H54 (cell line): ENCODE measurements around the gene MAGEC1.
"Not testable (repeated sequence)": the region's sequence is repeated elsewhere in the genome, so short reads cannot be mapped to it uniquely, and the experiment has no call there.

ENCODE experiments used
- DNase-seq: peaks from one replicate; pipeline ENCODE4 v3.0.0; 2011; ENCODE audit warnings: low spot score, mixed read lengths; ENCODE audit not compliant: insufficient read length
- FAIRE-seq: peaks from 3 replicates; lab custom pipeline; 2011; peaks lifted over from hg19 to GRCh38; lab: Jason Lieb, UNC
- POLR2A ChIP-seq: IDR thresholded peaks from 2 replicates; pipeline ENCODE4 v1.6.1; 2011; ENCODE audit warnings: low read depth, mild to moderate bottlenecking, low read length

Gene MAGEC1

GRCh38 chrX:141903400-141904155 lies at the start of gene MAGEC1:
MAGEC1 (plus strand) TSS chrX:141903894; CDS start chrX:141905073, 1,179 bp downstream.
- TF ChIP-seq POLR2A, result no peak
- no peak for FAIRE-seq

GRCh38 chrX:141857479-141857878 lies 46.2 kb upstream of the MAGEC1 start:
- DNase-seq, result no peak
- TF ChIP-seq POLR2A, result no peak

More at GRCh38 chrX:141903400-141904155, at the start of gene MAGEC1:
- DNase-seq, result no peak

GRCh38 chrX:141879616-141880015 lies 24.1 kb upstream of the MAGEC1 start:
- DNase-seq (no peak), FAIRE-seq (no peak)

More at GRCh38 chrX:141857479-141857878, 46.2 kb upstream of the MAGEC1 start:
- no peak for FAIRE-seq

GRCh38 chrX:141888811-141889210 lies 14.9 kb upstream of the MAGEC1 start:
- not testable (repeated sequence) for FAIRE-seq, DNase-seq

More at GRCh38 chrX:141879616-141880015, 24.1 kb upstream of the MAGEC1 start:
- no peak for TF ChIP-seq POLR2A

- TF ChIP-seq POLR2A, result no peak
- FAIRE-seq (no peak), DNase-seq (no peak)
These were observed 9.0 kb upstream of the MAGEC1 start for GRCh38 chrX:141894733-141895132.

GRCh38 chrX:141897690-141898089 lies 6.0 kb upstream of the MAGEC1 start:
- DNase-seq, result no peak
- FAIRE-seq, result no peak
- no peak for TF ChIP-seq POLR2A

- FAIRE-seq (no peak), DNase-seq (no peak)
- no peak for TF ChIP-seq POLR2A
These were observed 1.3 kb upstream of the MAGEC1 start for GRCh38 chrX:141902366-141902765.

GRCh38 chrX:141904262-141904661 lies 568 bp downstream of the MAGEC1 start:
- no peak for FAIRE-seq
- TF ChIP-seq POLR2A, result no peak
- no peak for DNase-seq

- no peak for DNase-seq
- FAIRE-seq, result no peak
- no peak for TF ChIP-seq POLR2A
These were observed 14.1 kb downstream of the MAGEC1 start for GRCh38 chrX:141917801-141918200.

- no peak for TF ChIP-seq POLR2A
- DNase-seq, result no peak
- no peak for FAIRE-seq
These were observed 20.6 kb downstream of the MAGEC1 start for GRCh38 chrX:141924293-141924692.

GRCh38 chrX:141928432-141928831 lies 24.7 kb downstream of the MAGEC1 start:
- FAIRE-seq (no peak), DNase-seq (no peak)
- TF ChIP-seq POLR2A, result no peak

- no peak for TF ChIP-seq POLR2A
- FAIRE-seq (no peak), DNase-seq (no peak)
These were observed 30.5 kb downstream of the MAGEC1 start for GRCh38 chrX:141934059-141934641.

- no peak for DNase-seq
- FAIRE-seq, result no peak
- no peak for TF ChIP-seq POLR2A
These were observed 32.0 kb downstream of the MAGEC1 start for GRCh38 chrX:141935645-141936044.

- no peak for DNase-seq
These were observed 32.4 kb downstream of the MAGEC1 start for GRCh38 chrX:141936080-141936479.

GRCh38 chrX:141941234-141941633 lies 37.5 kb downstream of the MAGEC1 start:
- no peak for TF ChIP-seq POLR2A
- no peak for DNase-seq
- no peak for FAIRE-seq

More at GRCh38 chrX:141936080-141936479, 32.4 kb downstream of the MAGEC1 start:
- no peak for FAIRE-seq
- no peak for TF ChIP-seq POLR2A
